ENCODE data around the gene HES4. TPM values are rescaled to one million over a fixed set of nuclear protein-coding genes. Genes with fewer than 3 reads are reported as not detected.
"Not testable (repeated sequence)": the region's sequence is repeated elsewhere in the genome, so short reads cannot be mapped to it uniquely, and the experiment has no call there.

HES4 gene
- total and polyA plus RNA-seq, 4 donors, result 13.5 to 47.9 (median 27.1) TPM

GRCh38 chr1:993379-993995 is 6.4 kb downstream of the HES4 start:
- no peak for ATAC-seq (ENCODE audit: insufficient read depth, low FRiP score)
- no peaks in the 10 kb centered on the region for H3K36me3 ChIP-seq (ENCODE audit: control insufficient read depth in 4 of 4, insufficient read depth in 4 of 4, low read length in 4 of 4)
- H3K27me3 ChIP-seq (ENCODE audit: control insufficient read depth in 3 of 3, insufficient read depth in 3 of 3, low read length in 2 of 3), result peaks cover 0 to 12% (median 0%) of the 10 kb centered on the region in 3 donors
- peaks cover 0 to 8% (median 3%) of the 10 kb centered on the region in 4 donors for H3K9me3 ChIP-seq (ENCODE audit: control insufficient read depth in 4 of 4, insufficient read depth in 3 of 4, low read length in 3 of 4)
- WGBS, 2 donors, result 71 to 75% methylated on average over 15 of the region's 15 CpGs
- no peak overlapping the region for H3K9ac ChIP-seq (ENCODE audit: insufficient read depth in 1 of 2, low read length in 2 of 2)
- H3K4me3 ChIP-seq, result no peak overlapping the region
- no peak overlapping the region for H3K27ac ChIP-seq (ENCODE audit: low read depth in 1 of 2, low read length in 1 of 2)
- no peak for DNase-seq
- no peak for TF ChIP-seq CTCF (IDR thresholded peaks at IDR 0.05; ENCODE audit: control extremely low read depth, extremely low read depth)
- peaks cover 0 to 9% (median 5%) of the 10 kb centered on the region in 5 donors for H3K4me1 ChIP-seq (ENCODE audit: control insufficient read depth in 5 of 5, insufficient read depth in 5 of 5, low read length in 5 of 5)

- Histone ChIP-seq H3K9me3 (ENCODE audit: control insufficient read depth in 4 of 4, insufficient read depth in 3 of 4, low read length in 3 of 4) (peaks cover 0 to 8% (median 3%) of the 10 kb centered on the region in 4 donors), H3K27me3 (ENCODE audit: control insufficient read depth in 3 of 3, insufficient read depth in 3 of 3, low read length in 2 of 3) (peaks cover 0 to 5% (median 0%) of the 10 kb centered on the region in 3 donors), H3K36me3 (ENCODE audit: control insufficient read depth in 4 of 4, insufficient read depth in 4 of 4, low read length in 4 of 4) (no peaks in the 10 kb centered on the region), H3K9ac (ENCODE audit: insufficient read depth in 1 of 2, low read length in 2 of 2) (no peak overlapping the region), H3K27ac (ENCODE audit: low read depth in 1 of 2, low read length in 1 of 2) (no peak overlapping the region), H3K4me3 (no peak overlapping the region), H3K4me1 (ENCODE audit: control insufficient read depth in 5 of 5, insufficient read depth in 5 of 5, low read length in 5 of 5) (peaks cover 0 to 5% (median 0%) of the 10 kb centered on the region in 5 donors)
- DNase-seq (no peak), ATAC-seq (ENCODE audit: insufficient read depth, low FRiP score) (no peak)
- TF ChIP-seq CTCF (IDR thresholded peaks at IDR 0.05; ENCODE audit: control extremely low read depth, extremely low read depth), result no peak
- 85 to 91% methylated on average over 7 of the region's 7 CpGs for WGBS, 2 donors
These were observed 7.5 kb downstream of the HES4 start for GRCh38 chr1:992362-992761.

- 94 to 95% methylated on average over 10 of the region's 10 CpGs for WGBS, 2 donors
- Histone ChIP-seq H3K27ac (ENCODE audit: low read depth in 1 of 2, low read length in 1 of 2) (no peak overlapping the region), H3K4me1 (ENCODE audit: control insufficient read depth in 5 of 5, insufficient read depth in 5 of 5, low read length in 5 of 5) (peaks cover 0 to 5% (median 0%) of the 10 kb centered on the region in 5 donors), H3K4me3 (no peak overlapping the region), H3K36me3 (ENCODE audit: control insufficient read depth in 4 of 4, insufficient read depth in 4 of 4, low read length in 4 of 4) (no peaks in the 10 kb centered on the region), H3K9ac (ENCODE audit: insufficient read depth in 1 of 2, low read length in 2 of 2) (no peak overlapping the region), H3K9me3 (ENCODE audit: control insufficient read depth in 4 of 4, insufficient read depth in 3 of 4, low read length in 3 of 4) (peaks cover 0 to 8% (median 3%) of the 10 kb centered on the region in 4 donors), H3K27me3 (ENCODE audit: control insufficient read depth in 3 of 3, insufficient read depth in 3 of 3, low read length in 2 of 3) (peaks cover 0 to 4% (median 0%) of the 10 kb centered on the region in 3 donors)
- ATAC-seq (ENCODE audit: insufficient read depth, low FRiP score), result no peak
- TF ChIP-seq CTCF (IDR thresholded peaks at IDR 0.05; ENCODE audit: control extremely low read depth, extremely low read depth), result no peak
- DNase-seq, result no peak
These were observed 8.0 kb downstream of the HES4 start for GRCh38 chr1:991895-992294.

GRCh38 chr1:991275-991674 is 8.6 kb downstream of the HES4 start:
- not testable (repeated sequence) for H3K4me1 ChIP-seq (ENCODE audit: control insufficient read depth in 5 of 5, insufficient read depth in 5 of 5, low read length in 5 of 5); DNase-seq; H3K9me3 ChIP-seq (ENCODE audit: control insufficient read depth in 4 of 4, insufficient read depth in 3 of 4, low read length in 3 of 4); H3K9ac ChIP-seq (ENCODE audit: insufficient read depth in 1 of 2, low read length in 2 of 2); H3K36me3 ChIP-seq (ENCODE audit: control insufficient read depth in 4 of 4, insufficient read depth in 4 of 4, low read length in 4 of 4); H3K4me3 ChIP-seq; H3K27ac ChIP-seq (ENCODE audit: low read depth in 1 of 2, low read length in 1 of 2); H3K27me3 ChIP-seq (ENCODE audit: control insufficient read depth in 3 of 3, insufficient read depth in 3 of 3, low read length in 2 of 3); ATAC-seq (ENCODE audit: insufficient read depth, low FRiP score)
- 93 to 94% methylated on average over 6 of the region's 6 CpGs for WGBS, 2 donors

GRCh38 chr1:988061-988460 is 11.8 kb downstream of the HES4 start:
- not testable (repeated sequence) for H3K27ac ChIP-seq (ENCODE audit: low read depth in 1 of 2, low read length in 1 of 2); DNase-seq; H3K36me3 ChIP-seq (ENCODE audit: control insufficient read depth in 4 of 4, insufficient read depth in 4 of 4, low read length in 4 of 4); ATAC-seq (ENCODE audit: insufficient read depth, low FRiP score); H3K4me1 ChIP-seq (ENCODE audit: control insufficient read depth in 5 of 5, insufficient read depth in 5 of 5, low read length in 5 of 5); H3K9ac ChIP-seq (ENCODE audit: insufficient read depth in 1 of 2, low read length in 2 of 2); H3K4me3 ChIP-seq; H3K9me3 ChIP-seq (ENCODE audit: control insufficient read depth in 4 of 4, insufficient read depth in 3 of 4, low read length in 3 of 4)
- WGBS, 2 donors, result 89 to 93% methylated on average over 5 of the region's 5 CpGs
- H3K27me3 ChIP-seq (ENCODE audit: control insufficient read depth in 3 of 3, insufficient read depth in 3 of 3, low read length in 2 of 3), result peaks cover 1 to 12% (median 4%) of the 10 kb centered on the region in 3 donors
